HG03196 (cell line): ENCODE measurements around the gene CCBE1.

Experiments
- ATAC-seq: cut with Tn5 transposase; IDR thresholded peaks from one replicate; pipeline ENCODE4 v1.9.1; 2021; ENCODE audit not compliant: unreplicated experiment

CCBE1 gene

GRCh38 chr18:59509481-59510442 is 187.5 kb downstream of the CCBE1 start:
- no peak for ATAC-seq

GRCh38 chr18:59505356-59505755 is 191.9 kb downstream of the CCBE1 start:
- ATAC-seq = no peak

- no peak for ATAC-seq
These were observed 194.7 kb downstream of the CCBE1 start for GRCh38 chr18:59502274-59503175.

GRCh38 chr18:59501920-59502273 is 195.3 kb downstream of the CCBE1 start:
- ATAC-seq = no peak

- ATAC-seq = no peak
These were observed 196.5 kb downstream of the CCBE1 start for GRCh38 chr18:59500765-59501164.

- ATAC-seq = no peak
These were observed 198.6 kb downstream of the CCBE1 start for GRCh38 chr18:59498506-59499086.

GRCh38 chr18:59492756-59493421 is 204.3 kb downstream of the CCBE1 start:
- ATAC-seq = no peak

GRCh38 chr18:59488899-59489298 is 208.3 kb downstream of the CCBE1 start:
- ATAC-seq = no peak

- no peak for ATAC-seq
These were observed 211.8 kb downstream of the CCBE1 start for GRCh38 chr18:59485382-59485781.

- ATAC-seq = no peak
These were observed 212.5 kb downstream of the CCBE1 start for GRCh38 chr18:59484561-59485328.

GRCh38 chr18:59484131-59484530 is 213.1 kb downstream of the CCBE1 start:
- no peak for ATAC-seq

GRCh38 chr18:59481436-59481835 is 215.8 kb downstream of the CCBE1 start:
- no peak for ATAC-seq

- no peak for ATAC-seq
These were observed 217.4 kb downstream of the CCBE1 start for GRCh38 chr18:59479776-59480175.

- no peak for ATAC-seq
These were observed 218.6 kb downstream of the CCBE1 start for GRCh38 chr18:59478591-59478990.

- ATAC-seq = no peak
These were observed 219.4 kb downstream of the CCBE1 start for GRCh38 chr18:59477849-59478248.

- ATAC-seq = no peak
These were observed 226.6 kb downstream of the CCBE1 start for GRCh38 chr18:59470561-59471121.

- ATAC-seq = no peak
These were observed 227.6 kb downstream of the CCBE1 start for GRCh38 chr18:59469463-59470180.

GRCh38 chr18:59468821-59469220 is 228.4 kb downstream of the CCBE1 start:
- ATAC-seq = no peak

GRCh38 chr18:59467497-59467896 is 229.7 kb downstream of the CCBE1 start:
- ATAC-seq = no peak
